HG02885 (cell line): ENCODE measurements around the gene KLK5.
"Not testable (repeated sequence)": the region's sequence is repeated elsewhere in the genome, so short reads cannot be mapped to it uniquely, and the experiment has no call there.

Experiments used
- ATAC-seq: cut with Tn5 transposase; IDR thresholded peaks from one replicate; pipeline ENCODE4 v1.9.1; 2021; ENCODE audit warnings: mild to moderate bottlenecking; ENCODE audit not compliant: unreplicated experiment, poor library complexity

Gene KLK5

DNA sequence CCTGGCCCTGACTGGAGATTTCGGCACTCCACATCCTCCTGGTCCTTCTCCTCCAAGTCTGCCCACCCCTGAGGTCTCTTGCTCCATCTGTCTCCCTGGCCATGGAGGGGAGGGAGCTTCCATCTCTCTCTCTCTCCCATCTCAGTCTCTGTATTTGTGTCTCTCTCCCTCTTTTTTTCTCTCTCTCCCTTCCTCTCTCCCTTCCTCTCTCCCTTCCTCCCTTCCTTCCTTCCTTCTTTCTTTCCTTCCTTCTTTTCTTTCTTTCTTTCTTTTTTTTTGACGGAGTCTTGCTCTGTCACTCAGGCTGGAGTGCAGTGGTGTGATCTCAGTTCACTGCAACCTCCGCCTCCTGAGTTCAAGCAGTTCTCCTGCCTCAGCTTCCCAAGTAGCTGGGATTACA is 17.0 kb upstream of the KLK5 start:
- not testable (repeated sequence) for ATAC-seq

DNA sequence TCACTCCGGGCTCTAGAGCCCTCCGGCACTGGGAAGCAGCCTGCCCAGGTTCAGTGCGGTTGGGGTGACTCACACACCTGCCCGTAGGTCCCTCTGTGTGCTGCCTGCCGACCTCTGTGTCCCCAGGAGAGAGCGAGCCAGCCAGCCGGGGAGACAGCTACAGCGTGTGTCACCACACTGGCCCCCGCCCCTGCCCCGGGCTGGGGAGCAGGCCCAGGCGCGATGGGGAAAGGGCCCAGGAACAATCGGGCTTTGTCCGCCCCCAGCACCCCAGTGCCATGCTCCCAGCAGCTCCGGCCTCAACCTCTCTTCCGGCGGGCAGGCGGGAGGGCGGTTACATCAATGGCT is 16.5 kb upstream of the KLK5 start, which contains the start of gene KLK6:
Gene KLK6 (minus strand): TSS at position 179 of the 348 bp plus-strand sequence. CDS start 1,487 bp downstream, outside the sequence.
- no peak for ATAC-seq

DNA sequence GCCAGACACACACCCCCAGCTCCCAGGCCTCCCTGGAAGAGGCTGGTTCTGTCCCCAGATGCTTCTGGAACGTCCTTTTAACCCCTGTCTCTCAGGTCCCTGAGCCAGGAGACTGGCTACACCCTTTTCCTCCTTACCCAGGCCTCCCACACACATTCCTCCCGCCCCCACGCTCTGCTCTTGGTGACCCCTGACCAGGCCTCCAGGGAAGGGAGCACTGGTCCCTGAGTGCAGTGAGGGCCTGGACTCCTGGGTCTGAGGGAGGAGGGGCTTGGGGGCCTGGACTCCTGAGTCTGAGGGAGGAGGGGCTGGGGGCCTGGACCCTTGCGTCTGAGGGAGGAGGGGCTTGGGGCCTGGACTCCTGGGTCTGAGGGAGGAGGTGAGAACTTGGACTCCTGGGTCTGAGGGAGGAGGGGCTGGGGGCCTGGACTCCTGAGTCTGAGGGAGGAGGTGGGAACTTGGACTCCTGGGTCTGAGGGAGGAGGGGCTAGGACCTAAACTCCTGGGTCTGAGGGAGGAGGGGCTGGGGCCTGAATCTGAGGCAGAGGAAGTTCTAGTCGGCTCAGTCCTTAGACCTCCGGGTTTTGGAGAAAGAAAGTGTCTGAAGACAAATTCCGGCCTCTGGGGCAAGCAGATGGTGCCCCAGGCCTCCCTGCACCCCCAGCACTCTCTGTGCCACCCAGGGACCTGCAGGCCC is 16.0 kb upstream of the KLK5 start:
- no peak for ATAC-seq

DNA sequence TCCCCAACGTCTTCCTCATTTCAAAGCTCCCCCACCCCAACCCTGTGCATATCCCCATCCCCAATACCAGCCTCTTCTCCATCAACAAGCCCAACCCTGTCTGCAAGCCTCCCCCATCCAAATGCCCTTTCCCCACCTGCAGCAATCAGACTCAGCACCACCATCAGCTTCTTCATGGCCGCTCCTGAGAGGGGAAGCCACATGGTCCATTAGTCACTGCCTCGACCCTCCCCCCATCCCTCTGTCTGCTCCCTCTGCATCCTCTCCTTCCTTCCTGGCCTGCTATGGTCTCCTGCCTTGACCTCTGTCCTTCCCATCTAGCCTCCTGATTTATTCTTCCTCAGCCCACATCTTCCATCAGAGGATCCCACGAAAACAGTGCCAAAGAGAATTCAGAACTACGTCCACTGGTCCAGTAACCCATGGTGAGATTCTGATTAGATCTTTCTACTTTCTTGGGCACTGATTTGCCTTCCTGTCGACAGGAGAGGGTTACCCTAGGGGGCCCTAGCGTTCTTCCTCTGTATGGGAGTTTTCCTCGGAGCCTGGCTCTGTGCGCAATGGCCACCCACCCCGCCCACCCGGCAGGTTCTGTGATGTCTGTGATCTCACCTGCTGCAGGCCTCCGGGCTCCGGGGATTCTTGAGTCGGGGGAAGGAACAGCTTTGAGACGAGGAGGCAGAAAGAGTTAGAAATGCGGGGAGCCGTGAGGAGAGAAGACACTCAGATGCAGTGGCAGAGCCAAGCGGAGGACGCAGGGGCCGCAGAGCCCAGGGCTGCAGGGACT is 15.3 kb upstream of the KLK5 start:
- no peak for ATAC-seq

DNA sequence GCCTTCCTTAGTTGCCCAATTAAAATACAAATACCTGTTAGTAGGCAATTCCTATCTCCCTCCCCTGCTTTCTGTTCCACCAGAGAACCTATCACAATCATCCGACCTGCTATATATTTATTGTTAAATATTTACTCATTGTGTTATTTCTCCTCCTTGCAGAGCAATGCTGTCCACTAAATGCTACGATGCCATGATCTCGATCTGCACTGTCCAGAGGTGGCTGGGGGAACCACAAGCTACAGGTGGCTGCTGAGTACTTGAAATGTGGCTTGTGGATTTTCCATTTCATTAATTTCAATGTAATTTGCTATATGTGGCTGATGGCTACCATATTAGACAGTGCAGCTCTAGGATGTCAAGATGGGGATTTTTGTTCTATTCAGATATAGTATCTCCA is 11.4 kb upstream of the KLK5 start:
- ATAC-seq: no peak

DNA sequence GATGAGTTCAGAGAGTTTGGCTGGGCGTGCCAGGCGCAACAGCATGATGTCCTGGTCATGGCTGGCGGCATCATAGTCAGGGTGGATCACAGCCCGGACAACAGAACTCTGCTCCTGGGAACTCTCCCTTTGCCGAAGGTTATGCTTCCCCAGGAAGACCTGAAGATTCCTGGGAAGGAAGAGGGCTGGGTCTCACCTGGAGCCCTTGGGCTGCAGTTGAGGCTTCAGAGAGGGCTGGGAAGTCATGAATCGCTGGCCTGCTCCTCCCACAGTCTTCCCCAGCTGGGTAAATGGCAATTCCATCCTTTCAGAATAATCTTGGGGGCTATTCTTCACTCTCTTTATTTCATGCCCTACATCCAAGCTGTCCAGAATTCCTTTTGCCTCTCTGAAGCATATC is 10.5 kb upstream of the KLK5 start:
- ATAC-seq: no peak

DNA sequence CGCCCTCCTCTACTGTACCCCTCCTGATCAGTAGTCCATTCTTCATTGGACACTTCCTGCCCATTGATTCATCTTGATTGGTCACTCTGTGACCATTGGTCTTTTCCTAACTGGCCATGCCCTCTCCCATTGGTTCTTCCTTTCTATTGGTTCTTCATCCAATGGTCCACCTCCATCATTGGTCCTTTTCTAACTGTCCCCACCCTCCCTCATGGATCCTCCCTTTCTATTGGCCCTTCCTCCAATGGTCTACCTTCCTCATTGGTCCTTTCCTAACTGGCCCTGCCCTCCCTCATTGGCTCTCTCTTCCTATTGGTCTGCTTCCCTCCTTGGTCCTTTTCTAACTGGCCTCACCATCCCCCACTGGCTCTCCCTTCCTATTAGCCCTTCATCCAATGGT is 9.4 kb upstream of the KLK5 start:
- ATAC-seq: no peak

DNA sequence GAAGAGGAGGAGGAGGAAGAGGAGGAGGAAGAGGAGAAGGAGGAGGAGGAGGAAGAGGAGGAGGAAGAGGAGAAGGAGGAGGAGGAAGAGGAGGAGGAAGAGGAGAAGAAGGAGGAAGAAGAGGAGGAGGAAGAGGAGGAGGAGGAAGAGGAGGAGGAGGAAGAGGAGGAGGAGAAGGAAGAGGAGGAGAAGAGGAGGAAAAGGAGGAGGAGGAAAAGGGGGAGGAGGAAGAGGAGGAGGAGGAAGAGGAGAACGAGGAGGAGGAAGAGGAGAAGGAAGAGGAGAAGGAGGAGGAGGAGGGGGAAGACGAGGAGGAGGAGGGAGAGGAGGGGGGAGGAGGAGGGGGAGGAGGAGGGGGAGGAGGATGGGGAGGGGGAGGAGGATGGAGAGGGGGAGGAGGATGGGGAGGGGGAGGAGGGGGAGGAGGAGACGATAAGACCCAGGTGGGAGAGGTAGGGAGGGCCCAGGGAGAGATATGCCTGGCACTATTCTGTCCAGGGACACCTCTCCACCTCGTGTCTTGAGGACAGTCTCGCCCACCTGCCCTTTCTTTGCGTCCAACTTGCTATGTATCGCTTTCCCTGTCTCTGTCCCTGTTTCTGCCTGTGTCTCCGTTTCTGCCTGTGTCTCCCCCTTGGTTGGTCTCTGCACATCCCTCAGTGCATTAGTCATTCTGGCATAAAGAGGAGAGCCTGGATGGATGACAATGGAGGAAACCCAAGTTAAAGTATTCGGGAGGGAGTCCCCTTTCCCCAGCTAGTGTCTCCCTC is 7.1 kb upstream of the KLK5 start:
- ATAC-seq: no peak

DNA sequence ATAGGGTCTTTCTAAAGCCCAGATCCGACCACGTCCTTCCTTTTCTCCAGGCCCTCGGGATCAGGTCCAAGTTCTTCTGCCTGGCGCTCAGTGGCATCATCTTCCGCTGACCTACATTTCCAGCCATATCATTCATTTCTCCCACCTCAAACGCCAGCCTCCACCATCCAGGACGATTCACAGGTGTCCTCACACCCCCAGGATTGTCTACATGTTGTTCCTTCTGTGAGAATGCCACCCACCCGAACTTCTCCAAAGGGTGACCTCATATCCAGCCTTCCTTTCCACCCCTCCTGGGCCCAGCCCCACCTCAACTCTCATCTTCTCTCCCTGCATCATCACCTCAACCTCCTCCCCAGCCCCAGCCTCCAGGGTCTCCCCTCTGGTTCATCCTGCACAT is 4.7 kb upstream of the KLK5 start:
- no peak for ATAC-seq

DNA sequence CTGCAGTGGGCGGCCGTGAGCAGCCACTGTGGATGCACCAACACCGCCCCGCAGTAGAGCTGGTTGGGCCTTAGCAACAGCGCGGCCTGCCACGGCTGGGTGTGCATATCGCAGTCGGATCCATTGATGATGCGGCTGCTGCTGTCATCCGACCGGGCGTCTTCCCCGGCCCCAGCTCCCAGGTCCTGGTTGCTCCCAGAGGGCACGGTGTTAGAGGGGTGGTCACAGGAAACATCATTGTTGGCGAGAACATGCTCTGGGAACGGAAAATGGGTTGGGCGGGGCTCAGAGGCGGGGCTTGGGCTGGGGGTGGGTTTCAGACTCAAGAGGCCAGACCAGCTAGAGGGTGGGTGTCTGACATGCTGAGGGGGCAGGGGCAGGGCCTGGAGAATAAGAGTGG is 3.0 kb downstream of the KLK5 start:
- ATAC-seq: no peak

DNA sequence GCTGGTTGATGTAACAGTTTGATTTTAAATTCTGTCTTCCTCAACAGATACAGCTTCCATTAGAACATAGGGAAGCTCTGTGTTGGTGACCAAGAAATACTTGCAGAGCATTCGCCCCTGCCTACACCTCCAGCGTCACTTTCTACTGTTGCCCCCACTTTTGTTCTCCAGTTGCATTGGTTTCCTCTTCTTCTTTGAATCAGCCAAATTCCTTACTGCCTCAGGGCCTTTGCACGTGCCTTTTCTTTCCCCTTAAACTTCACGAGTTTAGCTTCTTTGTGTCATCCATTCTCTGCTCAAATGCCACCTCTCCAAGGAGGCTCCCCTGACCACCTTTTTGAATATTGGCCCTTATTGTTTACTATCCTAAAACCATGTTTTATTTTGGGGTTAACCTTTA is 5.7 kb downstream of the KLK5 start:
- no peak for ATAC-seq

DNA sequence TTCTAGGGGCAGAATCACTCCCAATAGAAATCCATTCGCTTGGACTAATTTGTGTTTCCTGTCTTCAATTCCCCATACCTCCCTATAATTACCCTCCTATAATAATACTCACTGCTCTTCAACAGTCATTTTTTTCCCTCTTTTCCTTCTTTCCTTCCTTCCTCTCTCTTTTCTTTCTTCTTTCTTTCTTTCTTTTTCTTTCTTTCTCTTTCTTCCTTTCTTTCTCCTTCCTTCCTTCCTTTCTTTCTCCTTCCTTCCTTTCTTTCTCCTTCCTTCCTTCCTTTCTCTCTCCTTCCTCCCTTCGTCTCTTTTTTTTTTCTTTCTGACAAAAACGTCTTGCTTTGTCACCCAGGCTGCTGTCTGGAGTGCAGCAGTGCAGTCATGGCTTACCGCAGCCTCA is 8.0 kb downstream of the KLK5 start:
- no peak for ATAC-seq

DNA sequence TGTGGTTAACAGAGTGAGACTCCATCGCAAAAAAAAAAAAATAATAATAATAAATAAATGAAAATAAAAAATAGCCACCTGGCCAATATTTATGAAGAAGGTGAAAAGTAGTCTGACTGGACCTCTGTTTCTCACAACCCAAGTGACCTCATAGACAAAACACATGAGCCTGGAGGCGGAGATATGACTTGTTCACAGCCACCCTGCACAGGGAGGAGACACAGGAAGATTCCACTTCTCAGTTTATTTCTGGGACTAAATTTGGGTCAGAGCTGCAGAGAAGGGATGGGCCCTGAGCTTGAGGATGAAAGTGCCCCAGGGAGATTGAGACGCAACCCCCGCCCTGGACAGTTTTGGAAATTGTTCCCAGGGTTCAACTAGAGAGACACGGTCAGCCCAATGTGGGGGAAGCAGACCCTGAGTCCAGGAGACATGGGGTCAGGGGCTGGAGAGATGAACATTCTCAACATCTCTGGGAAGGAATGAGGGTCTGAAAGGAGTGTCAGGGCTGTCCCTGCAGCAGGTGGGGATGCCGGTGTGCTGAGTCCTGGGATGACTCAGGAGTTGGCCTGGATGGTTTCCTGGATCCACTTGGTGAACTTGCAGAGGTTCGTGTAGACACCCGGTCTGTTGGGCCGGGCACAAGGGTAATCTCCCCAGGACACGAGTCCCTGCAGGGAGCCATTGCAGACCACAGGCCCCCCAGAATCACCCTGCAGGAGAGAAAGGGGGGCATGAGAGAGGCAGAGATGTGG is 9.6 kb downstream of the KLK5 start:
- ATAC-seq: no peak

DNA sequence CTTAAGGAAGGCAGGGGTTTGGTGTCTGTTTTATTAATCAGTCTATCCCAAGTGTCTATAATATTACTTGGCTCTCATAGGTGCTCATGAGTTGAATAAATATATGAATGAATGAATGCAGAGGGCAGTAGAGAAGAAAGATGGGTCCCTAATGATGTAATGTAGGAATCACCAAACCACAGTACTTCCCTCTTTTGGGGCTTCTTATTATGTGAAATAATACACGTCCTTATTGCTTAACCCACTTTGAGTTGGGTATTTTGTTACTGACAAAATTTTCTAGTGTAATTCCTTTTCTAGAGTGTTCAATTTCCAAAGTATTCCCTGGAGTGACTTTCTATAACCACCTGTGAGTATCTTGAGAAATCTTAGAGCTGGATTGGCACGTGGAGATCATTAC is 13.2 kb downstream of the KLK5 start:
- no peak for ATAC-seq

DNA sequence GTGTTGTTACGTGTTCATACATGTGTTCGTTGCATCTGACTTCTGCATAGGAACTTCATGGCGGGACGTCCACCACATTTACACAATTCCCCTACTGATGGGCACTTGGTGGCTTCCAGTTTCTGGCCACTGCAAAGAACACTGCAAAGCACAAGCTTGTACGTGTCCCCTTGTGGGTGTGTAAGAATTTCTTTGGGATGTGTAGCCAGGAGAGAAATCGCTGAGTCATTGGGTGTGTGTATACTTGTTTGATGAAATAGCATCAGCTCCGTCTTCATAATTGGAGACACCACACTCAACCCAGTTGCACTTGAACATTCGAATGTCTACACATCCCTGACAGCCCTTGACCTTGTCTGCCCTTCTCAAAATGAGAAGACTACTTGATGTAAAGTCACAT is 19.2 kb downstream of the KLK5 start:
- no peak for ATAC-seq

DNA sequence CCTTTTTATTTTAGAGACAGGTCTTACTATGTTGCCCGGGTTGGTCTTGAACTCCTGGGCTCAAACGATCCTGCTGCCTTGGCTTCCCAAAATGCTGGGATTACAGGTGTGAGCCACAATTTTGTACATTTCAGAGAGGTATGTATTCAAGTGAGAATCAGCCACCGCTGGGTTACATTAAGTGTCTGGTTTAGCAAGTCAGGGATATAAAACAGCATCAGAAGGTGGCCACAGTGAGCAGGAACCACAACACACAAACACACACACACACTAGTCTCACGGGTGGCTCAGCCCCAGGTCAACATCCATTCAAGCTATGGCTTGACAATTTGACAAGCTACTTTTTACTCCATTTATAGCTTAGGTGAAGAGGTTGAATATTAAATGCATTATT is 20.2 kb downstream of the KLK5 start:
- ATAC-seq: no peak

DNA sequence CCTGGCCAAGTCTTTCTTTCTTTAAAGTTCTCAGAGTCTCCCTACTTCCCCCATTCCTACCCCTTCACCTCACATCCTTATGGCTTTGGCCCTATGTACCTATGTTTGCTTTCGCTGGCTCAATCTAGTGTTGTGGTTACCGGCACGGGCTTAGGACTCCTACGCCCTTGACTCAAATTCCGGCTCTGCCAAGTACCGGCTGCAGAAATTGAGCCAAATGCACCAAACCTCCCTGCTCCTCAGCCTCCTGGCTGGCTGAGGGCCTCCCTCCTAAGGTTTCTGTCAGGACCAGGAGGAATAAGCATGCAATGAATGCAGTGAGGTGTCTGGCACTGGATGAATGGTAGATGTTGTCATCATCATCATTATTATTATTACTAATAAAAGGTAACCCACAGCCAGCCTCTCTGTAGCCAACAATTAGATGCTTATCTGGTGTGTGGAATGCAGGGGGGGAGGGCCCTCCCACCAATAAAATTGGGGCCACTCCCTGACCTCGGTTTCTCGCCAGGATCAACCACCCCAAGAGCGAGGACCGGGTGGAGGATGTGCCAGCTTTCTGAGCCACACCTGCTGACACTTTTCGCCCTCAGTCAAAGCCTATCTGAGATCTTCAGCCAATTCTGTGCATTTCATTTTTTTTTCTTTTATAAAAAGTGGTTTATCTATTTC is 20.7 kb downstream of the KLK5 start:
- ATAC-seq: no peak

DNA sequence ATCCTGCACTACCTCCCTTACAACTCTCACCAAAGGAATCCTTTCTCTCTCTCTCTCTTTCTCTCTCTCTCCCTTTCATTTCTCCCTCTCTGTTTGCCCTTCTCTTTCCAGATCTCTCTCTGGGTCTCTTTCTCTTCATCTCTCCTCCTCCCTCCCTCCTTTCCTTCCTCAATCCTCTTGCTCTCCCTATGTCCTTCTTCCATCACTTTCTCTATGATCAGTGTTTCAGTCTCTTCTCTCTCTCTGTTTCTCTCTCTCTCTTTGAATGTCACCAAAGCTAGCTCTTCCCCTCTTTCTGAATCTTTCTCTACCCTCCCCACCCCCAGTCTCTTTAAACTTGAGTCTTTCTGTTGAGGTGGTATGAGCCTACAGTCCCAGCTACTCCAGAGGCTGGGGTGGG is 21.8 kb downstream of the KLK5 start:
- no peak for ATAC-seq

DNA sequence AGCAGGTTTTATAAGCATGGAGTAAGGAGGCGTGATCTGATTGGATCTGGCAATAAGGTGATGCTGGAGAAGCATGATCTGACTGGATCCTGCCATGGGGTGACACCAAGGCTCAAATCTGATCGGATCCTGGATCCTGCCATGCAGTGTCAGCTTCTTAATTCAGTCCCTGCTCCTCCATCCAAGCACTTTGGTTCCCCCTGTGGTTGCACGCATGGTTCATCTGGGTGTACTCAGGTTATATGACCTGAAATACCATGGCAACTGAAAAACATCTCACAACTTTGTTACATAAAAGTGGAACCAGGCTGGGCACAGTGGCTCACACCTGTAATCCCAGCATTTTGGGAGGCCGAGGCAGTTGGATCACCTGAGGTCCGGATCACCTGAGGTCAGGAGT is 24.0 kb downstream of the KLK5 start:
- ATAC-seq: no peak

DNA sequence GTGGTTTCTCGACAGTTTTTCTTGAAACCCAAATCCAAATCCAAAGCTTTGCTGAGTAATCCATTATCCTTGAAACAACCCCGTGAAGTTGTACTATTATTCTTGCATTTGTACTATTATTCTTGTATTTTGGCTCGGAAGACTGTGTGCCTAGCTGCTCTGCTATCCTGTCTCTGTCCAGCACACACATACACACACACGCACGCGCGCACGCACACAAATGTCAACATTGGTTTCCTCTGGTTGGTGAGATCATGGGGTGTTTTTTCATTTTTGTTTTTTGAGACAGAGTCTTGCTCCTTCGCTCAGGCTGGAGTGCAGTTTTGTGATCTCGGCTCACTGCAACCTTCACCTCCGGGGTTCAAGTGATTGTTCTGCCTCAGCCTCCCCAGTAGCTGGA is 26.7 kb downstream of the KLK5 start:
- ATAC-seq: no peak
